A673 (cell line): ENCODE data around the gene SERPINH1. TPM values are rescaled to one million over a fixed set of nuclear protein-coding genes. Genes with fewer than 3 reads are reported as not detected.

Experiments
- BruUV-seq: library from RNA; stranded (reverse); fragments of 400-500 nt; replicated peaks from 2 replicates; lab custom pipeline; 2021; lab: Mats Ljungman, UMichigan
- CTCF ChIA-PET: fragments of 300-600 bp; sonication (Branson Sonifier 250); formaldehyde crosslinking; loops from one replicate; lab custom pipeline; 2022; ENCODE audit warnings: antibody characterized with exemption; lab: Charles Lee
- POLR2A ChIA-PET: fragments of 300-600 bp; sonication (Branson Sonifier 250); formaldehyde crosslinking; loops from one replicate; lab custom pipeline; 2022; ENCODE audit warnings: antibody characterized with exemption; ENCODE audit not compliant: low non-redundant PET; lab: Charles Lee
- DNase-seq: peaks from one replicate; pipeline ENCODE4 v3.0.0-alpha.2; 2015; ENCODE audit warnings: low spot score
- H3K27ac ChIP-seq: fragments of 200-600 bp; sonication (generic); 2 replicates; pipeline ENCODE4 v1.5.1; 2016; ENCODE audit warnings: mixed run types, low read depth, mild to moderate bottlenecking, mixed read lengths, antibody characterized with exemption, low read length; ENCODE audit not compliant: poor library complexity, severe bottlenecking
- H3K27me3 ChIP-seq: fragments of 200-600 bp; sonication (generic); replicated peaks from 2 replicates; pipeline ENCODE4 v1.6.1; 2017; ENCODE audit warnings: mixed run types, low read depth, mild to moderate bottlenecking, mixed read lengths, antibody characterized with exemption, low read length; ENCODE audit not compliant: insufficient read depth, poor library complexity
- H3K36me3 ChIP-seq: fragments of 200-600 bp; sonication (generic); 2 replicates; pipeline ENCODE4 v1.6.1; 2016; ENCODE audit warnings: mixed run types, mild to moderate bottlenecking, mixed read lengths, antibody characterized with exemption, low read length; ENCODE audit not compliant: insufficient read depth, poor library complexity, severe bottlenecking
- H3K4me1 ChIP-seq: fragments of 200-600 bp; sonication (generic); 2 replicates; pipeline ENCODE4 v1.6.1; 2017; ENCODE audit warnings: mixed run types, mild to moderate bottlenecking, mixed read lengths, antibody characterized with exemption, low read length; ENCODE audit not compliant: insufficient read depth, poor library complexity, severe bottlenecking
- H3K4me3 ChIP-seq: fragments of 200-600 bp; sonication (generic); 2 replicates; pipeline ENCODE4 v1.5.1; 2016; ENCODE audit warnings: low read depth, mixed run types, mild to moderate bottlenecking, mixed read lengths, low read length; ENCODE audit not compliant: poor library complexity, severe bottlenecking
- H3K9me3 ChIP-seq: fragments of 200-600 bp; sonication (generic); 2 replicates; pipeline ENCODE4 v1.6.1; 2016; ENCODE audit warnings: mixed run types, low read depth, mild to moderate bottlenecking, mixed read lengths, antibody characterized with exemption, low read length; ENCODE audit not compliant: poor library complexity, severe bottlenecking
- CTCF ChIP-seq: fragments of 300-800, 200-600 bp; sonication (generic); conservative IDR thresholded peaks from 2 replicates; pipeline ENCODE4 v1.5.1; 2017; ENCODE audit warnings: low read depth, mild to moderate bottlenecking, antibody characterized with exemption, low read length, moderate library complexity, mixed read lengths
- EZH2 ChIP-seq: fragments of 200-600 bp; sonication (generic); IDR thresholded peaks from 2 replicates; pipeline ENCODE4 v1.6.1; 2017; ENCODE audit warnings: borderline replicate concordance, low read depth, mild to moderate bottlenecking, mixed read lengths, antibody characterized with exemption, low read length; ENCODE audit not compliant: poor library complexity, severe bottlenecking
- intact Hi-C: fragments of 100-400 bp; cut with micrococcal nuclease; formaldehyde crosslinking; loops from one replicate; pipeline ENCODE4 v1.10.0; 2022; ENCODE audit not compliant: unreplicated experiment
- total RNA-seq: library from RNA; stranded (reverse); gene quantifications from 2 replicates; pipeline ENCODE4 v1.2.3, GENCODE V29; 2021

The SERPINH1 gene
- total RNA-seq, 1 experiment from 2014 or later = 268 TPM

DNA sequence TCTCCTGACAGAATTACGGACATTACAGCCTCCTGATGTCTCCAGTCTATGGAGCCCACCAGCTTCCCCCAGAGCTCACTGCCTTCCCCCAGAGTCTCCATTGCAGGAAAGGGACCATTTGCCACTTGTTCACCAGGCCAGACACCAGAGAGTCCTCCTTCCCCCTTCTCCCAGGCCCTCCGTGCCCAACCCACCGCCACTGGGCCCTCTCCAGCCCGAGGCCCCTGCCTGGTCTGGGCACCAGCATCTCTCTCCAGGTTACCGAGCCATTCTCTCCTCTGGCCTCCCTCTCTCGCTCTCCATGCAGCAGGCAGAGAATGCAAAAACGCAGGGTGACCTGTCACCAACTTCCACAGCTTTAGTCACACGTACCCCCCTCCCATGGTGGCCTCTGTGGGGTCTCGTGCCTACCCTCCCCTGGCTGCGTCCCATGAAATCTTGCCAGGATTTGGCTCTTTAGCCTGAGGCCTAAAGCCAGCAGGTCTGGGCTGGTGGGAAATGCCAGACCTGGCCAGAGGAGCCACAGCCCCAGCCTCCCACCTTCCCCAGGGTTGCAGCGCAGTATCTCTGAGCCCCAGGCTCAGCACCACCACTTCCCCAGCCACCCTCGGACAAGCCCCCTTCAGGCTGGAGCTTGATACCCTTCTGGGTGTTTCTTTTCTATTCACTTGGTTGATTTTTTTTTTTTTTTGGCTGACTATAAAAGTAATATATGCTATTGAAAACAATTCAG, 6.8 kb upstream of the SERPINH1 start:
- intact Hi-C loops = no loop called here
- TSS peak; percentile 95 for BruUV-seq
- Histone ChIP-seq H3K36me3 (no peaks in the 10 kb centered on the region), H3K4me1 (peaks cover 51% of the 10 kb centered on the region), H3K27ac (peak overlapping the region; percentile 95), H3K27me3 (no peaks in the 10 kb centered on the region), H3K9me3 (no peaks in the 10 kb centered on the region), H3K4me3 (no peak overlapping the region)
- TF ChIP-seq EZH2 = no peak
- TF ChIP-seq CTCF = no peak
- no peak for DNase-seq
- ChIA-PET CTCF (interaction anchor here (0.7 to 1.4 kb wide), 2 partner anchors 21 to 29 kb away, joined by 3 read pairs; partner anchors contain the start of gene GDPD5), POLR2A (no interaction called here)

- Histone ChIP-seq H3K9me3 (no peaks in the 10 kb centered on the region), H3K4me3 (no peak overlapping the region), H3K27me3 (no peaks in the 10 kb centered on the region), H3K36me3 (no peaks in the 10 kb centered on the region), H3K4me1 (peaks cover 61% of the 10 kb centered on the region), H3K27ac (peak overlapping the region; percentile 73)
- intact Hi-C loops = no loop called here
- DNase-seq = no peak
- POLR2A ChIA-PET = no interaction called here
- TF ChIP-seq CTCF (no peak), EZH2 (no peak)
- CTCF ChIA-PET = no interaction called here
- BruUV-seq = no TSS peak
Measured at GRCh38 chr11:75556275-75556674, 5.8 kb upstream of the SERPINH1 start.

- BruUV-seq = no TSS peak
- peak; percentile 66 for DNase-seq
- no peaks in the 10 kb centered on the region for H3K27me3 ChIP-seq
- peak overlapping the region; percentile 73 for H3K27ac ChIP-seq
- CTCF ChIA-PET = no interaction called here
- no peaks in the 10 kb centered on the region for H3K9me3 ChIP-seq
- H3K4me3 ChIP-seq = no peak overlapping the region
- TF ChIP-seq EZH2 (no peak), CTCF (no peak)
- H3K4me1 ChIP-seq = peaks cover 67% of the 10 kb centered on the region
- H3K36me3 ChIP-seq = no peaks in the 10 kb centered on the region
- intact Hi-C loops = no loop called here
- POLR2A ChIA-PET = interaction anchor here (0.5 kb wide), 1 partner anchor 158 kb away, joined by 4 read pairs; no protein-coding TSS in a partner anchor
Measured at GRCh38 chr11:75557666-75558494, 4.2 kb upstream of the SERPINH1 start.
